ENCODE results near the gene ADARB2. TPM values are rescaled to one million over a fixed set of nuclear protein-coding genes. Genes with fewer than 3 reads are reported as not detected.
A peak's percentile ranks its signal among the peaks of the same experiment; 100 is the strongest.

Gene ADARB2
- total RNA-seq, 1 donor from 2014 or later = 38.7 TPM

DNA sequence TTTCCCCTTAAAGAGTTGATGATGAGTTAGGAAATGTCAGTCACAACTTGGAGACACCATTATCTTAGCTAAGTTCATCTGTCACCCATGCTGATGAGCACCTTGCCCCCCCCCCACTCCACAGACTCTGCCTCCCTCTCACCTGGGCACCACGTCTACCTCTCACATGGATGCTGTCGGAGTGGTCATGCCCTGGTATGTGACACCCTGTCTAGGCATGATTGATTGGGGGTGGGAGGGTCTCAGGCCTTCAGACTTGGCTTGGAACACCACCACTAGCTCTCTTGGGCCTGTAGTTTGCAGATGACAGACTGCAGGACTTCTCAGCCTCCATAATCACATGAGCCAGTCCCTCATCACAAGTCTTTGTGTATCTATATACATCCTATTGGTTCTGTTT is 603.2 kb downstream of the ADARB2 start:
- peaks cover 3% of the 10 kb centered on the region for H3K4me1 Mint-ChIP-seq (ENCODE audit: unreplicated experiment)
- peaks cover 37% of the 10 kb centered on the region for H3K36me3 Mint-ChIP-seq (ENCODE audit: unreplicated experiment)
- DNase-seq (ENCODE audit: extremely low spot score, unreplicated experiment) = peak; percentile 30
- no peak overlapping the region for H3K4me3 Mint-ChIP-seq (ENCODE audit: unreplicated experiment)
- no peaks in the 10 kb centered on the region for H3K27me3 Mint-ChIP-seq (ENCODE audit: unreplicated experiment)
- peaks cover 14% of the 10 kb centered on the region for H3K9me3 Mint-ChIP-seq (ENCODE audit: unreplicated experiment)
- H3K27ac Mint-ChIP-seq (ENCODE audit: unreplicated experiment) = no peak overlapping the region
- TF ChIP-seq, protein P1, sequence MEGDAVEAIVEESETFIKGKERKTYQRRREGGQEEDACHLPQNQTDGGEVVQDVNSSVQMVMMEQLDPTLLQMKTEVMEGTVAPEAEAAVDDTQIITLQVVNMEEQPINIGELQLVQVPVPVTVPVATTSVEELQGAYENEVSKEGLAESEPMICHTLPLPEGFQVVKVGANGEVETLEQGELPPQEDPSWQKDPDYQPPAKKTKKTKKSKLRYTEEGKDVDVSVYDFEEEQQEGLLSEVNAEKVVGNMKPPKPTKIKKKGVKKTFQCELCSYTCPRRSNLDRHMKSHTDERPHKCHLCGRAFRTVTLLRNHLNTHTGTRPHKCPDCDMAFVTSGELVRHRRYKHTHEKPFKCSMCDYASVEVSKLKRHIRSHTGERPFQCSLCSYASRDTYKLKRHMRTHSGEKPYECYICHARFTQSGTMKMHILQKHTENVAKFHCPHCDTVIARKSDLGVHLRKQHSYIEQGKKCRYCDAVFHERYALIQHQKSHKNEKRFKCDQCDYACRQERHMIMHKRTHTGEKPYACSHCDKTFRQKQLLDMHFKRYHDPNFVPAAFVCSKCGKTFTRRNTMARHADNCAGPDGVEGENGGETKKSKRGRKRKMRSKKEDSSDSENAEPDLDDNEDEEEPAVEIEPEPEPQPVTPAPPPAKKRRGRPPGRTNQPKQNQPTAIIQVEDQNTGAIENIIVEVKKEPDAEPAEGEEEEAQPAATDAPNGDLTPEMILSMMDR (IDR thresholded peaks at IDR 0.05) = no peak

DNA sequence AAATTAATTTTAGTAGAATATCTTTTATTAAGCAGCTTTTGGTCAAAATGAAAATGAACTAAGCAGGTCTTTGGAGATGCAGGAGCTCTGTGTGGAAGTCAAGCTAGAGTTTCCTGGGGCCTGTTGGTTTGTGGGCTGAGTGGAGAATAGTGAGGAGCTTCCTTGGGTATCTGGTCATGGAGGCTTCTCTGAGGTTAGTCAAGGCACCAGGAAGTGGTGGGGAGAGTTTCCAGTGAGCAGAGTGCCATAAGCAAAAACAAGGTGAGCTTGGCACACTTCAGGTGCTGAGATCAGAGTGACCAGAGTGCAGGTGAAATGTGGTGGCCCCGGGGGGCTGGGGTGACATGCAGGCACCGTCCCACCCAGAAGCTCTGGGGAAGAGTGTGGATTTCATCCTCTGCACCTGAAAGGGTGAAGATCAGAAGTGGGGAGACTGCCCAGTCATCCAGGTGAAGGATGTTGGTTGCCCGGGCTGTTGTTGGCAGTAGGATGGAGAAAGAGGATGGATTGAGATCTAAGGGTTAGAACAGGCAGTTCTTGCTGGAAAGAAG is 603.8 kb downstream of the ADARB2 start:
- Mint-ChIP-seq H3K36me3 (ENCODE audit: unreplicated experiment) (peaks cover 40% of the 10 kb centered on the region), H3K4me3 (ENCODE audit: unreplicated experiment) (no peak overlapping the region), H3K27me3 (ENCODE audit: unreplicated experiment) (no peaks in the 10 kb centered on the region), H3K9me3 (ENCODE audit: unreplicated experiment) (peaks cover 9% of the 10 kb centered on the region), H3K27ac (ENCODE audit: unreplicated experiment) (no peak overlapping the region), H3K4me1 (ENCODE audit: unreplicated experiment) (peaks cover 3% of the 10 kb centered on the region)
- TF ChIP-seq, protein P1 (IDR thresholded peaks at IDR 0.05) = no peak
- peak; percentile 74 for DNase-seq (ENCODE audit: extremely low spot score, unreplicated experiment)

DNA sequence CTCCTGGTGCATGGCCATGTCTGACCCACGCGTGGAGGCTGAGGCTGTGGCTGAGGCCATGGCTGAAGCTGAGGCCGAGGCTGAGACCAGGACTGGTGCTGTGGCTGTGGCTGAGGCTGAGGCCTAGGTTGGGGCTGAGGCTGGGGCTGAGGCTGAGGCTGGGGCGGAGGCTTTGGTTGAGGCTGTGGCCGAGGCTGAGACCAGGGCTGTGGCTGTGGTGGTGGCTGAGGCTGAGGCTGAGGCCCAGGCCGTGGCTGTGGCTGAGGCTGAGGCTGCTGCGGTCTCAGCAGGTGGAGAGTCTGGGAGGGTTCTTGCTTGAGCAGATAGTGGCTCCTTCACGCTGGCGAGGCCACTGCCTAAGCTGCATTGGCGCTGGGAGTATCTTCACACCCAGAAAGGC is 604.7 kb downstream of the ADARB2 start:
- no peak for DNase-seq (ENCODE audit: extremely low spot score, unreplicated experiment)
- TF ChIP-seq, protein P1 (IDR thresholded peaks at IDR 0.05) = no peak
- Mint-ChIP-seq H3K9me3 (ENCODE audit: unreplicated experiment) (peaks cover 5% of the 10 kb centered on the region), H3K27me3 (ENCODE audit: unreplicated experiment) (no peaks in the 10 kb centered on the region), H3K4me1 (ENCODE audit: unreplicated experiment) (peaks cover 3% of the 10 kb centered on the region), H3K36me3 (ENCODE audit: unreplicated experiment) (peaks cover 41% of the 10 kb centered on the region), H3K4me3 (ENCODE audit: unreplicated experiment) (no peak overlapping the region), H3K27ac (ENCODE audit: unreplicated experiment) (no peak overlapping the region)

DNA sequence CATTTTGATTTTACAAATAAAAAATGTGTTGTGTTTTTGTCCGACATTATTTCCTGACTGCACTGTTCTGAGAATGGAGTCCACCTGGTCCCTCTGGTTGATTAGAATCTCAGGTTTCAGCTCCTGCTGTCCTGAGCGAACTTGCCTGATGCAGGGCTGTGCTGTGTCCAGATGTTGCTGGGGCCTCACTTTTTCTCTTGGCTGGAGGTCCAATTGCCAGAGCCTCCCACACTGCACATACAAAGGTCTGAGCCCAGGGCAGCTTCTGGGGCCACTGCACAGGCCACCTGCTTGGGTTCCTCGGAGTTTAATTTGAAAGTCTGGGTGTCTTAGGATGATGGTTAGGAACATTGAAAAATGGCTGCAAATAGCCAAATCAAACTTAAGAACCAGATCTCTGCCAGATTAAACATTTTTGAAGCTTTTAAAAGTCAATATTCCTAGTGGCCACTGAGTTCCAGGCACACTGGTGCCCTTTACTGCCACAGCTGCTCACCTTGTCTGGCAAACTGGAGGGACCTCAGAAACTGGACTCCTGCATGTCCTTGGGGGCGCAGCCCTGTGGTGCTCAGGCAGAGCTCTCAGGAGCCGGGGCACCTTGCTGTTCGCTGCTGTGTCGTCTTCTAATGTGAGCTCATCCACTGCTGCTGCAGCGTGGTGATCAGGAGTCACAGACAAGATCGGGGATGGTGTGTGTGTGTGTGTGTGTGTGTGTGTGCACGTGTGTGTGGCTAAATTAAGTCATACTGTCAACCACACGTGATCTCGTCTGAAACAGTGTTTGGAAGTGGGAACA is 606.1 kb downstream of the ADARB2 start:
- no peak overlapping the region for H3K27ac Mint-ChIP-seq (ENCODE audit: unreplicated experiment)
- peaks cover 47% of the 10 kb centered on the region for H3K36me3 Mint-ChIP-seq (ENCODE audit: unreplicated experiment)
- H3K4me3 Mint-ChIP-seq (ENCODE audit: unreplicated experiment) = no peak overlapping the region
- no peaks in the 10 kb centered on the region for H3K27me3 Mint-ChIP-seq (ENCODE audit: unreplicated experiment)
- DNase-seq (ENCODE audit: extremely low spot score, unreplicated experiment) = no peak
- peaks cover 5% of the 10 kb centered on the region for H3K4me1 Mint-ChIP-seq (ENCODE audit: unreplicated experiment)
- TF ChIP-seq, protein P1 (IDR thresholded peaks at IDR 0.05) = no peak
- H3K9me3 Mint-ChIP-seq (ENCODE audit: unreplicated experiment) = no peaks in the 10 kb centered on the region

DNA sequence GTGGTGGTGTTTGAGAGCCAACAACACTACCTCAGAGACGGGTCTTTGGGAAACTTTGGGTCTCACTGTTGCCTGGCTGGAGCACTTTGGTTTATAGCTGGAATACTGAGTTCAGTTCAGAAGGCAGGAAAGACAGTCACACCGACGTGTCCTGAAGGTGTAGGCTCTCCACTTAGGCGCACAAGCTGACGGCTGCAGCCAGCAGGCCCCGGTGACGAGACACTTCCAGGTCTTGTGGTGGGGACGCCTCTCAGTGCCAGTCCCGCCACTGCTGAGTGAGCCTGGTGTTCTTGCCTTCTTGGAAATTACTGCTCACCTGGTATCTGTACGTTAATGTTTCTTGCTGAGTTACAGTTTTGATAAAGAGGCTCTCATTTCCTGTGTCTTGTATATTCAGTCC is 607.1 kb downstream of the ADARB2 start:
- H3K36me3 Mint-ChIP-seq (ENCODE audit: unreplicated experiment) = peaks cover 50% of the 10 kb centered on the region
- no peaks in the 10 kb centered on the region for H3K27me3 Mint-ChIP-seq (ENCODE audit: unreplicated experiment)
- no peak overlapping the region for H3K27ac Mint-ChIP-seq (ENCODE audit: unreplicated experiment)
- TF ChIP-seq, protein P1 (IDR thresholded peaks at IDR 0.05) = no peak
- H3K4me3 Mint-ChIP-seq (ENCODE audit: unreplicated experiment) = no peak overlapping the region
- H3K4me1 Mint-ChIP-seq (ENCODE audit: unreplicated experiment) = peaks cover 3% of the 10 kb centered on the region
- no peaks in the 10 kb centered on the region for H3K9me3 Mint-ChIP-seq (ENCODE audit: unreplicated experiment)
- DNase-seq (ENCODE audit: extremely low spot score, unreplicated experiment) = no peak
